Coronary artery (tissue), 2 donors: ENCODE data around the gene GM2A.

Experiments used
- DNase-seq: peaks from one replicate; pipeline ENCODE4 v3.0.0-alpha.2; 2017; ENCODE audit warnings: low spot score
- H3K27ac ChIP-seq, 2 donors: fragments of 200-600 bp; sonication (generic); one replicate each; pipeline ENCODE4 v1.5.1; 2016 to 2019
- H3K4me3 ChIP-seq: fragments of 200-600 bp; sonication (generic); 2 replicates; pipeline ENCODE4 v1.5.1; 2016; ENCODE audit warnings: mild to moderate bottlenecking, moderate library complexity
- CTCF ChIP-seq: fragments of 200-600 bp; sonication (generic); IDR thresholded peaks from one replicate; pipeline ENCODE4 v1.5.1; 2019; ENCODE audit warnings: antibody characterized with exemption

GM2A gene

GRCh38 chr5:151275803-151276202, 22.8 kb downstream of the GM2A start:
- Histone ChIP-seq H3K27ac (no peak overlapping the region), H3K4me3 (no peak overlapping the region)
- no peak for DNase-seq
- TF ChIP-seq CTCF: no peak

GRCh38 chr5:151278845-151279244, 25.9 kb downstream of the GM2A start:
- no peak overlapping the region for H3K4me3 ChIP-seq
- DNase-seq: no peak
- no peak for TF ChIP-seq CTCF
- H3K27ac ChIP-seq: no peak overlapping the region

- no peak for TF ChIP-seq CTCF
- no peak overlapping the region for H3K27ac ChIP-seq
Observed at GRCh38 chr5:151280443-151280842, 27.5 kb downstream of the GM2A start.

GRCh38 chr5:151281001-151281639, 28.1 kb downstream of the GM2A start:
- Histone ChIP-seq H3K4me3 (no peak overlapping the region), H3K27ac (no peak overlapping the region)
- no peak for TF ChIP-seq CTCF
- no peak for DNase-seq

More at GRCh38 chr5:151280443-151280842, 27.5 kb downstream of the GM2A start:
- no peak for DNase-seq
- H3K4me3 ChIP-seq: no peak overlapping the region

- H3K27ac ChIP-seq: no peak overlapping the region
- TF ChIP-seq CTCF: no peak
- no peak overlapping the region for H3K4me3 ChIP-seq
- DNase-seq: no peak
Observed at GRCh38 chr5:151283120-151283825, 30.3 kb downstream of the GM2A start.

GRCh38 chr5:151284392-151284967, 31.5 kb downstream of the GM2A start:
- no peak for TF ChIP-seq CTCF
- no peak overlapping the region for H3K4me3 ChIP-seq
- DNase-seq: no peak
- no peak overlapping the region for H3K27ac ChIP-seq

- H3K4me3 ChIP-seq: no peak overlapping the region
- DNase-seq: no peak
- TF ChIP-seq CTCF: no peak
- no peak overlapping the region for H3K27ac ChIP-seq
Observed at GRCh38 chr5:151285683-151286082, 32.7 kb downstream of the GM2A start.
